SKM-1 (cell line): ENCODE results near the gene VPS25.
"Not testable (repeated sequence)": the region's sequence is repeated elsewhere in the genome, so short reads cannot be mapped to it uniquely, and the experiment has no call there.

Source experiments
- DNase-seq: peaks from one replicate; lab custom pipeline; 2025; ENCODE audit not compliant: unreplicated experiment; lab: John Stamatoyannopoulos, UW

Gene VPS25

DNA sequence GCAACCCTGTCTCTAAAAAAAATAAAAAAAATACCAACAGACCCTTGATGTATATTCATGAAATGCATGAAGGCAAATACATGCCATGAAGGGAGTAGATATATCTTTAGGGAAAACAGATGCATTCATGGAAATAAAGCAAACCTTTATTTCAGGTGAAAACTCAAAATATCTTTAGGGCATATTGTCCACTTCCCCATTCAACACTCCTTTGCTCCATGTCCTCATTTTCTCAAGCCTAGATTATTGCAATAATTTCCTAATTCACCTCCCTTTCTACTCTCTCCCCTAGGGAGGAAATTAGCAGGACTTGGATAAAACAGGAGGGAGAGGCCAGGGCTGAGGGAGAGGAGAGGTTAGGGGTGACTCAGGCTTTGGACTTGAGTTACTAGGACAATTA, 5.7 kb upstream of the VPS25 start:
- no peak for DNase-seq

DNA sequence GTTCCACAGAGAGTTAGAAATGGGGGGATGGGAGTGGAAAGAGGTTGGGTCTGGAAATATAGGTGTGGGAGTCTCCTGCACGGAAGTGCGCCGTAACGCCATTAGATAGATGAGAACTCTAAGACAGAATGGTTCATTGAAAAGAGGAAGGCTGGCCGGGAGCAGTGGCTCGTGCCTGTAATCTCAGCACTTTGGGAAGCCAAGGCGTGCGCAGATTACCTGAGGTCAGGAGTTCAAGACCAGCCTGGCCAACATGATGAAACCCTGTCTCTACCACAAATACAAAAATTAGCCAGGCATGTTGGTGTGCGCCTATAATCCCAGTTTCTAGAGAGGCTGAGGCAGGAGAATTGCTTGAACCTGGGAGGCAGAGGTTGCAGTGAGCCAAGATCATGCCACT, 5.2 kb upstream of the VPS25 start:
- not testable (repeated sequence) for DNase-seq

DNA sequence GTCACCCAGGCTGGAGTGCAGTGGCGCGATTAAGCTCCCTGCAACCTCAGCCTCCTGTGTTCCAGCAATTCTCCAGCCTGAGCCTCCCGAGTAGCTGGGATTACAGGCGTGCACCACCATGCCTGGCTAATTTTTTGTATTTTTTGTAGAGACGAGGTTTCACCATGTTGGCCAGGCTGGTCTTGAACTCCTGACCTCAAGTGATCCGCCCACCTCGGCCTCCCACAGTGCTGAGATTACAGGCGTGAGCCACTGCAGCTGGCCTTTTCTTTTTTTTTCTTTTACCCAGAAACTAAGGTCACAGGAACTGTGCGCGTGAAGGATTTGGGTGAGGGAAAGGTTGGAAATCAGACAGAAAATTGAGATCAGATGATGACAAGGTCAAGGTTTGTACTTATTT, 3.3 kb upstream of the VPS25 start:
- not testable (repeated sequence) for DNase-seq

DNA sequence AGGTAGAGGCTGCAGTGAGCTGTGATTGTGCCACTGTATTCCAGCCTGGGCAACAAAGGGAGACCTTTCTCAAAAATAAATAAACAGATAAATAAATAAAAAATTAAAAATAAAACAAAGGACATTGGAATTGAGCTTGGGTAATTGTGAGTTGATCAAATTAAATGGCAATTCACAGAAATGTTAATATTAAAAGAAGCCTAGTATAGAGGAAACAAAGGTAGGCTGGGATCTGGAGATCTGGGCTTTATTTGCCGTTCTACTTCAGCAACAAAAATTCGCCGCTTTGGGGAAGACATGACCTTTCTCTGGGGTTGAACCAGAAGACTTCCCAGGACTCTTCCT, 332 bp upstream of the VPS25 start:
- DNase-seq: no peak

DNA sequence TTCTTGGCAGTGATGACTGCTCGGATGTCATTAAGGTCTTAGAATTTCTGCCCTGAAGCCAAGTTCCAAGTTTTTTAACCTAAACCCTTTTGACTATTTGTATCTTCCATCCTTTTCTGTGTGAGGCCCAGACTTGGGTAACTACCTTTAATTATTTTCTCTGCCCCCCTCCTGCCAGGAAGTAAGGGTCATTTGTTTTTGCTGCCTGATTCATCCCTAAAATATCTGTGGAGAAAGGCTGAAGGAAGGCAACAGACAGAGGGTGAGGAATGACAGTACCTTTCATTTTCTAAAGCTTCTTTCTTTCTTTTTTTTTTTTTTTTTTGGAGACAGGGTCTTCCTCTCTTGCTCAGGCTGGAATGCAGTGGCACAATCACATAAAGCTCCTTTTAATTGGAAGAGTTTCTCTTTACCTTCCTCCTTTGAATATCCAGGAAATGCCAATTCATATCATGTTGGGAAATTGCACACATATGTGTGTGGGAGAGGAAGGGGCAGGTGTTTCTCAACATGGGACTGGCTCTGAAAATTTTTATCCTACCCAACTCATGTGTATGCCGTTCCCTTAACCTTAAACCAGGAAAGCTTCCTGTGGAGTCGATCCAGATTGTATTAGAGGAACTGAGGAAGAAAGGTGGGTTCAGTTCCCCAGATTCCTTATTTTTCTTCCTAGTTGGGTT, 957 bp downstream of the VPS25 start:
- no peak for DNase-seq

DNA sequence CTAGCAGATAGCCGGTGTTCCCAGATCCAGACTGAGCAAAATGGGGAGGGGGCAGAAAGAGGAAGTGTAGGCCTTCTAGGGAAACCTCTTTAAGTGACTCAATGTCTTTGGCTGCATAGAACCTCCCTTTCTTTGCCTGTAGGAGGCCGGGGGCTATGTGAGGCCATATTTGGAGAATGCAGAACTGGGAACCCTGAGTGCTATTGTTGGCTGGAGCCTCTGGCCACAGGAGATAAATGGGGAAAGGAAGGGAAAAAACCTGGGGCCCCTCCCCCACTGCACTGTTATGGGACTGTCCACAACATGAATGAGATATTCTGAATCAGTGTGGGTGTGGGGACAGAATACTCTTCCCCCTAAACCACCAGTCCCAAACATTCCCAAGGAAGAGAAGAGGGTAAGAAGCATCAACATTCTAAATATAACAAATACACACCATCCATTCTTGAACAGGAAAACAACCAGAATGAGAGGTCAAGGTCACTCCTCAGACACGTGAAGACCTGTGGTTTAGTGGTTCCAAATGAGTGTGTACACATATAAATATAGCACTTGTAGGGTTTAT, 2.4 kb downstream of the VPS25 start:
- peak; percentile 70 for DNase-seq

DNA sequence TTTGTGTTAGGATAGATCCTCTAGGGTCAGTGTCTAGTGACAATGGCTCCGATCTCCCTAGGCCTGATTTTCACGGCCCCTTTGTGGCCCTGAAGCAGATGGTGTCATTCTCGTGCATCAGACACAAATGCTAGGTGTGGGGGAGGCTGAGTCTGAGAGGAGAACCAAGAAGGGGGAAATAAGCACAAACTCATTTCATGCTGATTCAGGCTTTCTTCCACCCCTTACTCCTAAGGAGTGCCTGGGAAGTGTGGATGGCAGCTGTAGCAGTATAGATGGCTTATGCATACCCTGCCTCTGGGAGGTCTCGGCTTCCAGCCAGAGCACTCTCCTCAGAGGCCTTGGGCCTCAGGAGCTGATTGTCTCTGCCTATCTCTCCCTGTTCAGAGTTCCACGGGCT, 5.3 kb downstream of the VPS25 start:
- DNase-seq: no peak

DNA sequence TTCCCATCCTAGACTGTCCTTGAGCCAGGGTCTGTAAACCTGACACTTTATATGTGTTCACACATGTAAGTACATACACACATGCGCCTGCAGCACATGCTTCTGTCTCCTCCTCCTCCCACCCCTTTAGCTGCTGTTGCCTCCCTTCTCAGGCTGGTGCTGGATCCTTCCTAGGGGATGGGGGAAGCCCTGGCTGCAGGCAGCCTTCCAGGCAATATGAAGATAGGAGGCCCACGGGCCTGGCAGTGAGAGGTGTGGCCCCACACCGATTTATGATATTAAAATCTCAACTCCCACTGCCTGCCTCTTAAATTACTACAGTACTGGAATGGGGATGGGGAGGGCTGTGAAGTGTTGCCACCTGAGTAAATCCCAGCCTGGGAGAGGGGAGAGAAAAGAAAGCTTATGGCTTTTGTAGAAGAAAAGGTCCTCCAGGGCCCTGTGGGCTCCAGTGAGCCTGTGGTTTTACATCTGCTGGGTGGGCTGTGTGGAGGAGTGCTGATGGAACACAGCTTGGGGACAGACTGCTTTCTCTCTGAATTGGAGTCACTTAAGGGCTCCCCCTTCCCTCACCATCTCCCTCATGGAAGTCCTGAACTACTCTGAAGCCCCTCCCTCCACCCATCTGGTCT, 6.2 kb downstream of the VPS25 start:
- DNase-seq: no peak

DNA sequence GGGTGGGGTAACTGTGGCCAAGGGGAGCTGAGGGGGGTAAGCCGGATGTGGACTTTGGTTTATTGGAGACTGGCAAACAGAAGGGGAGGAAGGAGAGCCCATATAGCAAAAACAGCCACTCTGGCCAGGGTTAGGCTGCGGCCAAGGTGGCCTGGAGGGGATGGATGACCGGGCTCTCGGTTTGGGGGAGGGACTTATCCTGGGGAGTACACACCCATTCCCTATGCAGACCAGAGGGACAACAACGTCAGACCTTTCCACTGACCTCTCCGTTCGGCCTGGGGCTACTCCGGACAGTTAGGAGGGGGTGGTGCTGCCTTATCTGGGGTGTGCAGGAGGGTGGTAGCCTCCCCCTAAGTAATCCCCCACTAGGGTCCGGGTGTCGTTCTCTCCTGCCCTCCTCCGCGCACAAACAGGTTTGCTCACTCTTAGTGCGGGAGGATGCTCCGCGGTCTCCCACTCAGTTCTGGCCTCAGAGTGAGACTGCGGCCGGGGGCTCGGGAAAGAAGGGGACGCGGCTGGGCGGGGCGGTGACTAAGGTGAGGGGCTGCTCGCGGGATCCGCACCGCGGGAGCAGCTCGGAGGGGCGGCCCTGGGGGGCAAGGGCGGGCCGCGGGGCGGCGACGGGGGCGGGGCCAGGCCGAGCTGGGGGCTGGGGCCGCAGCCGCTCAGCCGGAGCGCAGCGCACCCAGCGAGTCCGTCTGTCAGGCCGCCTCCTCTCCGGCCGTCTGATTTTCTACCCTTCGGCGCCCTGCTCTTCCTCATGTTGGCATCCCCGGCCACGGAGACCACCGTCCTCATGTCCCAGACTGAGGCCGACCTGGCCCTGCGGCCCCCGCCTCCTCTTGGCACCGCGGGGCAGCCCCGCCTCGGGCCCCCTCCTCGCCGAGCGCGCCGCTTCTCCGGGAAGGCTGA, 6.9 kb downstream of the VPS25 start, which contains the start of gene WNK4:
Gene WNK4, plus strand, starts transcription at position 675 of the 915 bp plus-strand sequence. Its CDS starts 89 bp downstream, at position 764.
- DNase-seq: no peak

DNA sequence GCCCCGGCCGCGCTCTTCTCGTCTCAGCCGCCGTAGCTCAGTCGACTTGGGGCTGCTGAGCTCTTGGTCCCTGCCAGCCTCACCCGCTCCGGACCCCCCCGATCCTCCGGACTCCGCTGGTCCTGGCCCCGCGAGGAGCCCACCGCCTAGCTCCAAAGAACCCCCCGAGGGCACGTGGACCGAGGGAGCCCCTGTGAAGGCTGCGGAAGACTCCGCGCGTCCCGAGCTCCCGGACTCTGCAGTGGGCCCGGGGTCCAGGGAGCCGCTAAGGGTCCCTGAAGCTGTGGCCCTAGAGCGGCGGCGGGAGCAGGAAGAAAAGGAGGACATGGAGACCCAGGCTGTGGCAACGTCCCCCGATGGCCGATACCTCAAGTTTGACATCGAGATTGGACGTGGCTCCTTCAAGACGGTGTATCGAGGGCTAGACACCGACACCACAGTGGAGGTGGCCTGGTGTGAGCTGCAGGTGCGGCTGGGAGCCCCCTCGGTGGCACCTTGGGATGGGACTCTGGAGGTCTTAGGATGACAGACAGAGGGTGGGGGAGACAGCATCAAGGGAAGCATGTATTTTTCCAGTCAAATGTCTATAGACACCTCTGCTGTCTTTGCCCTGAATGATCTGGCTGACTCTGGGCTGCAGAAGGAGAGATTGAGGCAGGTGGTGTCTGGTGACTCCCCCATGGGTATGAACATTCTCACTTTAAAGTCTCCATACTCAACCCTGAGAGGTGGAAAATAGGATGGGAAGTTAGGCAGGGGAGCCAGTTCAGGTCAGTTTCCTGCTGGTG, 7.8 kb downstream of the VPS25 start:
- no peak for DNase-seq

DNA sequence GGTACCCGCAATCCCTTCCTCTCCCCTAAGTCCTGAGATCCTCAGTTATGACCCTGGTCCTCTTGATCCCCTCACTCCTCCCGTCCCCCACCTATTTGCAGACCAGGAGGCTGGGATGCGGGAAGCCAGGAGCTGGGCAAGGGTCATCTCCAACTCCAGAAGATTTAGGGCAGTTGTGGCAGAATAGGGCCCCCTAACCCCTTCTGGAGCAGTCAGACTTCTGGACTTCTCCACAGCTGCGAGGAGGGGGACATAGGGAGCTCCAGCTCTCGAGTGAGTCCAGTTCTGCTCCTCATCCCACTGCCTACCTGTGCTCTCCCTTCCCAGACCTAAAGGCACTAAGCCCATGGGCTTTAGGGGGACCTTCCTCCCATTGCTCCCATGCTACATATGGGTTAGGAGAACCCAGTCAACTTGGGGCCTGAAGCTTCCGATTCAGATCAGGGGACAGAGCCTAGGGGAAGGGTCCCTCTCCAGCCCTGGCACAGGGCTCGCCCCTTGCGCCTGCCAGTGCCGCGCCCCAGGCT, 8.5 kb downstream of the VPS25 start:
- DNase-seq: no peak

DNA sequence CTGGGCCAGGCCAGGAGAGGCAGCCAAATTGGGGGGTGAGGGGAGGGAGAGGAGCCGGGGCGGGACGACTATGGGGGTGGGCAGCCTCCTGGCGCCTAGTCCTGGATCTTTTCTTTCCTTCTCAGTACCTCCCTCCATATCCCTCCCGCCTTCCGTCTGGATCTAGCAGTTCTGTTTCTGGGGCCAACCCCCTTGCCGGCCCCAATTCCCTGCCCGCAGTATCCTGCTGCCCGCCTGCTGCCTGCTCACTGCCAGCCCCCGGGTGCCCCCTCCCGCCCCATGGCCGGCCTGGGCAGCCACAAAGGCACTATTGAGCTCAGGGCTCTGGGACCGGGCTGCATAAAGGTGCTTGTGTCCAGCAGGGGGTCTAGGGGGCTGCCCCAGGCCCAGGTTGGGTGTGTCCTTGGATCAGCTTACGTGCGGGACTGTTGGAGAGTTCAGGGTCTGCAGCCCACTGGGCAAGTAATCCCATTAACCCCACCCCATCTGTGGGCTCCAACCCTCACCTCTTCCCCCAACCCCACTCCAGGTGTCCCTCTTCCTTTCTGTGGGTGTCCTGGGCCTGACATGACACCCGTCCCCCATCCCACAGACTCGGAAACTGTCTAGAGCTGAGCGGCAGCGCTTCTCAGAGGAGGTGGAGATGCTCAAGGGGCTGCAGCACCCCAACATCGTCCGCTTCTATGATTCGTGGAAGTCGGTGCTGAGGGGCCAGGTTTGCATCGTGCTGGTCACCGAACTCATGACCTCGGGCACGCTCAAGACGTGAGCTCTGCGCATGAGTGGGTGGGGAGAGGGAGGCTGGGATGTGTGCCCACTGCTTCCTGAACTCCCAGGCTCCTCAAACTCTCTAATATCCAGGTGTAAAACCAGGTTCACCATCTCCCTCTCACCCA, 9.2 kb downstream of the VPS25 start:
- DNase-seq: no peak

DNA sequence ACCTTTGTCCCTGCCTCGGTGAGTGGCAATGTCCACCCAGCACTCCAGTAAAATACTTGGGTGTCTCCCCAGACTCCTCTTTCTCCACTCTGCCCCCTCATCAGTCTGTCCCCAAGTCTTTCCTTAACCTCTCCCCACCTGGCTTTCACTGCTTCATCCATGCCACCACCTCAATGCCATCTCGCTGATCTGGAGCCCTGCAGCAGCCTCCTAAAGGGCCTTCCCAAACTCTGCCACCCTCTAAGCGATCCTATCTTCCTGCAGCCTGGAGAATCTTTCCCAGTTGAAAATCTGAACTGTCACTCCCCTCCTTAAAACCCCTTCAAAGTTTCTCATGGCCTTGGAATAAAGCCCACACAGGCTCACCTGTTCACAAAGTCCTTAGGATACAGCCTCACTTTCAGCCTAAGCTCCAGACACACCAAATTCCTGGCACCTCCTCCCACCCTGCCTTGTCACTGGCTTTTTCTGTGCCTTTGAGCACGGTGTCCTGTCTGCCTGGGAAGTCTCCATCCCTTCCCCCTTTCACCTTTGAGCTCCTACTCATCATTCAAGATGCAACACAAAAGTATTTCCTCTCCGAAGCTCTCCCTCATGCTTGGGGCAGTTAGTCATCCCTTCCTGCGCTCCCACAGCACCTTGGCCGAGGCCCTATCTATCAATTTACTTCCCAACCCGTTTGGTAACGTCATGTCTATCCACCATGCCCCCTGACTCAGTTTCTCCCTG, 10.0 kb downstream of the VPS25 start:
- no peak for DNase-seq

DNA sequence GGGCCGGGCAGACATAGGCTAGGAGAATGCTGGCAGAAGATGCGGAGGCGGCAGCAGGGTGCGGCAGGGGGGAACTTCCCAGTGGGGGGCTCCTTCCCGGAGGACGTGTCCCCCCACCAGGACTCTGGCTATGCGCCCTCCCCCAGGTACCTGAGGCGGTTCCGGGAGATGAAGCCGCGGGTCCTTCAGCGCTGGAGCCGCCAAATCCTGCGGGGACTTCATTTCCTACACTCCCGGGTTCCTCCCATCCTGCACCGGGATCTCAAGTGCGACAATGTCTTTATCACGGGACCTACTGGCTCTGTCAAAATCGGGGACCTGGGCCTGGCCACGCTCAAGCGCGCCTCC, 10.5 kb downstream of the VPS25 start:
- DNase-seq: no peak

DNA sequence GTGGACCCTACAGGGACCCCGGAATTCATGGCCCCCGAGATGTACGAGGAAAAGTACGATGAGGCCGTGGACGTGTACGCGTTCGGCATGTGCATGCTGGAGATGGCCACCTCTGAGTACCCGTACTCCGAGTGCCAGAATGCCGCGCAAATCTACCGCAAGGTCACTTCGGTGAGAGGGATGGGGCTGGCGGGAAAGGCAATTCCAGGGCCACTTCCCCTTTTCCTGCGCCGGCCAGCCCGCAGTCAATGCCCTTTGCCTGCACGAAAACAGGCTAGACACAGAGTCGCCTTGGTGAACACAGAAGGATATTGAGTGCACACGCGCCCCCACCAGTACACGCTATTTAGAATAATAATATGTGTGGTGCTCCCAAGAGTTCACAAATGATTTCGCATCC, 11.2 kb downstream of the VPS25 start:
- no peak for DNase-seq

DNA sequence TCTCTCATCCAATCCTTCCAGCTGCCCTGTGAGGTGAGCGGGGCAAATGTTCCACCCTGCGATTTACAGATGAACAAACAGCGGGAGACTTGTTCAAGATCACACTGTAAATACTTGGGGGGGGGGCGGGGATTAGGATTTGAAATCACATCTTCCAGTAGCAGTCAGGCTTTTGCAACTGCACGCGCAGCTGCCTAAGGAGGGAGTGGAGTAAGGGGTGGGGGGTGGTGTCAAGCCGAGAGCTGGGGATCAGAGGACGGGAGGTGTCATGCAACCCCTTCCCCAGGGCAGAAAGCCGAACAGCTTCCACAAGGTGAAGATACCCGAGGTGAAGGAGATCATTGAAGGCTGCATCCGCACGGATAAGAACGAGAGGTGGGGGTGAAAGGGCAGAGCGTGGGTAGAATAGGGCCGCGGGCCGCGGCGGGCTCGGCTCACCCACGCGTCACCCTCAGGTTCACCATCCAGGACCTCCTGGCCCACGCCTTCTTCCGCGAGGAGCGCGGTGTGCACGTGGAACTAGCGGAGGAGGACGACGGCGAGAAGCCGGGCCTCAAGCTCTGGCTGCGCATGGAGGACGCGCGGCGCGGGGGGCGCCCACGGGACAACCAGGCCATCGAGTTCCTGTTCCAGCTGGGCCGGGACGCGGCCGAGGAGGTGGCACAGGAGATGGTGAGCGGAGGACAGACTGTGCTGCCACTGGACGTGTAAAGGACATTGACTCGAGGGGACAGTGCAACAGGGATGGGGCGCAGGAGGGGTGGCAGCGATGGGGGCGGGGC, 11.8 kb downstream of the VPS25 start:
- no peak for DNase-seq

DNA sequence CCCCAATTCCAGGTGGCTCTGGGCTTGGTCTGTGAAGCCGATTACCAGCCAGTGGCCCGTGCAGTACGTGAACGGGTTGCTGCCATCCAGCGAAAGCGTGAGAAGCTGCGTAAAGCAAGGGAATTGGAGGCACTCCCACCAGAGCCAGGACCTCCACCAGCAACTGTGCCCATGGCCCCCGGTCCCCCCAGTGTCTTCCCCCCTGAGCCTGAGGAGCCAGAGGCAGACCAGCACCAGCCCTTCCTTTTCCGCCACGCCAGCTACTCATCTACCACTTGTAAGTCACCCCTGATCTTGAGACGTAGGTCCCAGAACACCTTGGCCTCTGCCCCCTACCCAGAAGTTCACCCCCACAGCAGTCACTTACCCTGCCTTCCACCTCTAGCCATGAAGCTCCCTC, 14.0 kb downstream of the VPS25 start:
- no peak for DNase-seq

DNA sequence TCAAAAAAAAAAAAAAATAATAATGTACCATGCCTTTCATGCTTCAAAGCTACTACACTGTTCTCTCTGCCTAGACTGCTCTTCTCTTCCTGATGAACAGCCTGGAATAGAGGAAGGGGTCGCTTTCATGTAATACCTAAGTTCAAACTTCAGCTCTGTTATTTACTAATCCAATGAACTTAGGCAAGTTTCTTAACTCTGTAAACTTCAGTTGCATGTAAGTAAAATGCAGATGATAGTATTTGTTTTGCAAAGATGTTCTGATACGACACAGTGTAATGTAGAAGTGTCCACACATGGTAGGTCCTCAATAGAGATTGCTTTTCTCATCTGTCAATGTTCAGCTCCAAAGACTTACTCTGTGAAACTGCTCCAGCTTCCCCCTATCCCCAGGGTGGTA, 18.7 kb downstream of the VPS25 start:
- DNase-seq: no peak
